K562 (cell line): ENCODE measurements around the gene SLC4A2. TPM values are rescaled to one million over a fixed set of nuclear protein-coding genes. Genes with fewer than 3 reads are reported as not detected.

Source experiments
- ATF1 ChIP-seq, 2 experiments: fragments of 450-650 bp in 1 of 2; IDR thresholded peaks; 2 replicates each; pipeline ENCODE4 v1.6.1; 2016; ENCODE audit warnings: missing compliant biosample characterization in 1 of 2, missing genetic modification characterization in 1 of 2
- BRCA1 ChIP-seq, 2 experiments: fragments of 450-650 bp in 1 of 2; sonication (generic) in 1 of 2; formaldehyde crosslinking in 1 of 2; IDR thresholded peaks; 2 replicates each; pipeline versions ENCODE4 v1.5.0 to v1.6.1; 2017 to 2020; ENCODE audit warnings: mild to moderate bottlenecking in 1 of 2, missing genetic modification reagents in 1 of 2
- CC2D1A ChIP-seq: fragments of 450-650 bp; IDR thresholded peaks from 2 replicates; pipeline ENCODE4 v1.6.1; 2017; ENCODE audit warnings: mild to moderate bottlenecking
- CREM ChIP-seq: IDR thresholded peaks from 2 replicates; pipeline ENCODE4 v1.6.1; 2014; ENCODE audit warnings: antibody characterized with exemption, low read depth
- ETS2 ChIP-seq: IDR thresholded peaks from 2 replicates; pipeline ENCODE4 v1.6.1; 2016; ENCODE audit warnings: borderline replicate concordance, missing genetic modification characterization, mild to moderate bottlenecking, moderate library complexity, missing compliant biosample characterization; ENCODE audit not compliant: poor library complexity, severe bottlenecking
- FOXK1 ChIP-seq: sonication (generic); formaldehyde crosslinking; IDR thresholded peaks from 2 replicates; pipeline ENCODE4 v1.8.0; 2022; ENCODE audit warnings: missing genetic modification reagents, mild to moderate bottlenecking, borderline replicate concordance
- FOXO4 ChIP-seq: fragments of 450-650 bp; formaldehyde crosslinking; IDR thresholded peaks from 2 replicates; pipeline ENCODE4 v1.4.0; 2020; ENCODE audit warnings: mild to moderate bottlenecking, moderate library complexity
- HES1 ChIP-seq: fragments of 450-650 bp; IDR thresholded peaks from 2 replicates; pipeline ENCODE4 v1.6.1; 2016; ENCODE audit warnings: low read depth, mild to moderate bottlenecking, moderate library complexity
- RAD51 ChIP-seq: fragments of 450-650 bp; IDR thresholded peaks from 2 replicates; pipeline ENCODE4 v1.7.1; 2016; ENCODE audit warnings: low read depth, mild to moderate bottlenecking, borderline replicate concordance
- REST ChIP-seq, 2 experiments: fragments of 450-650 bp; formaldehyde crosslinking in 1 of 2; IDR thresholded peaks; 2 replicates each; pipeline versions ENCODE4 v1.4.0 to v1.6.1; 2014 to 2020; ENCODE audit warnings: mild to moderate bottlenecking in 2 of 2, borderline replicate concordance in 1 of 2, low read depth in 1 of 2
- YBX1 ChIP-seq: fragments of 450-650 bp; IDR thresholded peaks from 2 replicates; pipeline ENCODE4 v1.7.1; 2016; ENCODE audit warnings: mild to moderate bottlenecking
- ZHX1 ChIP-seq: fragments of 150-350 bp; conservative IDR thresholded peaks from 2 replicates; pipeline ENCODE4 v1.6.1; 2014; ENCODE audit warnings: low read length
- ZKSCAN3 ChIP-seq: fragments of 250-450 bp; sonication (Bioruptor Pico); IDR thresholded peaks from 2 replicates; pipeline ENCODE4 v1.4.0; 2020
- ZNF561 ChIP-seq: fragments of 450-650 bp; formaldehyde crosslinking; conservative IDR thresholded peaks from 2 replicates; pipeline ENCODE4 v1.4.0; 2020; ENCODE audit warnings: mild to moderate bottlenecking, moderate library complexity
- ZNF696 ChIP-seq: fragments of 250-450 bp; sonication (Bioruptor Pico); conservative IDR thresholded peaks from 2 replicates; pipeline ENCODE4 v1.4.0; 2020; ENCODE audit warnings: mild to moderate bottlenecking, moderate library complexity
- polyA plus RNA-seq, 8 experiments: library from polyadenylated mRNA; depleted of rRNA in 4 of 8; stranded (reverse) in 5 of 8; unstranded in 3 of 8; fragments of >200 nt; fragmentation: Nextera tagmentation in 2 of 8; fragmentation: Illumina TruSeq in 1 of 8; extraction: Ambion mirVana in 2 of 8; extraction: Trizol in 1 of 8; gene quantifications; 2 replicates each; pipeline versions ENCODE4 v1.2.1 to v1.2.3, GENCODE V29; 2011 to 2014; ENCODE audit warnings: inconsistent platforms in 1 of 8, missing spikeins in 1 of 8
- total RNA-seq, 7 experiments: library from RNA; depleted of rRNA in 6 of 7; stranded (reverse); fragments of >200 nt in 6 of 7; fragmentation: Illumina TruSeq in 2 of 7; extraction: Trizol in 2 of 7; gene quantifications; 2 replicates each; pipeline versions ENCODE4 v1.2.1 to v1.2.3, GENCODE V29; 2011 to 2021; ENCODE audit warnings: low replicate concordance in 1 of 7

SLC4A2 gene
- total and polyA plus RNA-seq, 9 of the 15 experiments (the other 6 are each of a cell fraction or from before 2014, with no cell fraction given), result 11.4 to 375 (median 130) TPM

GRCh38 chr7:151017953-151018420 lies 41.4 kb upstream of the SLC4A2 start (continued):
- TF ChIP-seq REST (IDR thresholded peaks at IDR 0.05; ENCODE audit: borderline replicate concordance) (peak; percentile 83), REST (CRISPR knock-in tag; IDR thresholded peaks at IDR 0.05; ENCODE audit: low read depth) (peak; percentile 14; the same call in 1 of the 2 replicates), FOXK1 (CRISPR knock-in tag) (peak; percentile 46; the same call in 1 of the 2 replicates), ZKSCAN3 (CRISPR knock-in tag) (no peak), YBX1 (no peak), ATF1 (CRISPR knock-in tag; IDR thresholded peaks at IDR 0.05) (no peak), ATF1 (tag; IDR thresholded peaks at IDR 0.05) (peak; percentile 67), ZHX1 (no peak), ZNF696 (CRISPR knock-in tag) (no peak), ETS2 (tag) (no peak), ZNF561 (no peak), CC2D1A (peak; percentile 65; the same call in 1 of the 2 replicates), FOXO4 (CRISPR knock-in tag) (no peak), RAD51 (no peak), BRCA1 (IDR thresholded peaks at IDR 0.05) (no peak), BRCA1 (CRISPR knock-in tag; IDR thresholded peaks at IDR 0.05) (no peak), HES1 (no peak), CREM (peak; percentile 63)
